C4-2B (cell line): ENCODE results near the gene LRRC32.

ENCODE experiments used
- H3K27ac ChIP-seq: fragments of 450-650 bp; 2 replicates; pipeline ENCODE4 v1.5.1; 2017
- CTCF ChIP-seq: fragments of 450-650 bp; conservative IDR thresholded peaks from 2 replicates; pipeline ENCODE4 v1.5.1; 2017; ENCODE audit warnings: mild to moderate bottlenecking
- ZFX ChIP-seq: fragments of 450-650 bp; IDR thresholded peaks from 2 replicates; pipeline ENCODE4 v1.6.1; 2017

The LRRC32 gene

GRCh38 chr11:76713499-76713898 is 43.0 kb upstream of the LRRC32 start:
- TF ChIP-seq CTCF (no peak), ZFX (no peak)
- no peak overlapping the region for H3K27ac ChIP-seq

GRCh38 chr11:76712125-76712524 is 41.6 kb upstream of the LRRC32 start:
- H3K27ac ChIP-seq: no peak overlapping the region
- TF ChIP-seq ZFX (no peak), CTCF (no peak)

- TF ChIP-seq CTCF (no peak), ZFX (no peak)
Observed at GRCh38 chr11:76709756-76710155, 39.2 kb upstream of the LRRC32 start.

GRCh38 chr11:76708972-76709660 is 38.6 kb upstream of the LRRC32 start:
- TF ChIP-seq CTCF (no peak), ZFX (no peak)
- H3K27ac ChIP-seq: no peak overlapping the region

More at GRCh38 chr11:76709756-76710155, 39.2 kb upstream of the LRRC32 start:
- no peak overlapping the region for H3K27ac ChIP-seq

- TF ChIP-seq ZFX (no peak), CTCF (no peak)
- no peak overlapping the region for H3K27ac ChIP-seq
Observed at GRCh38 chr11:76707293-76707825, 36.8 kb upstream of the LRRC32 start.

- TF ChIP-seq CTCF: no peak
- no peak for TF ChIP-seq ZFX
Observed at GRCh38 chr11:76706667-76707066, 36.1 kb upstream of the LRRC32 start.

GRCh38 chr11:76705826-76706225 is 35.3 kb upstream of the LRRC32 start:
- no peak overlapping the region for H3K27ac ChIP-seq
- TF ChIP-seq CTCF (no peak), ZFX (no peak)

More at GRCh38 chr11:76706667-76707066, 36.1 kb upstream of the LRRC32 start:
- no peak overlapping the region for H3K27ac ChIP-seq
